HG02885 (cell line): ENCODE measurements around the gene MARCHF3.
"Not testable (repeated sequence)": the region's sequence is repeated elsewhere in the genome, so short reads cannot be mapped to it uniquely, and the experiment has no call there.

Source experiments
- ATAC-seq: cut with Tn5 transposase; IDR thresholded peaks from one replicate; pipeline ENCODE4 v1.9.1; 2021; ENCODE audit warnings: mild to moderate bottlenecking; ENCODE audit not compliant: unreplicated experiment, poor library complexity

The MARCHF3 gene

GRCh38 chr5:127030259-127031146 lies at the start of gene MARCHF3:
MARCHF3 (minus strand) TSS chr5:127030558; CDS start chr5:126918171, 112,387 bp downstream.
- ATAC-seq, result peak; percentile 97

- ATAC-seq, result no peak
Measured at GRCh38 chr5:127079994-127080491, 49.7 kb upstream of the MARCHF3 start.

- no peak for ATAC-seq
Measured at GRCh38 chr5:127077366-127077765, 47.0 kb upstream of the MARCHF3 start.

GRCh38 chr5:127076315-127077129 lies 46.2 kb upstream of the MARCHF3 start:
- ATAC-seq, result no peak

- no peak for ATAC-seq
Measured at GRCh38 chr5:127074466-127074865, 44.1 kb upstream of the MARCHF3 start.

- peak; percentile 99 for ATAC-seq
Measured at GRCh38 chr5:127072861-127073846, 42.8 kb upstream of the MARCHF3 start, which contains the start of gene C5orf63. C5orf63 (minus strand) TSS chr5:127073502; CDS start chr5:127058995, 14,507 bp downstream.

- no peak for ATAC-seq
Measured at GRCh38 chr5:127070243-127070642, 39.9 kb upstream of the MARCHF3 start.

GRCh38 chr5:127068493-127069214 lies 38.3 kb upstream of the MARCHF3 start:
- no peak for ATAC-seq

- ATAC-seq, result no peak
Measured at GRCh38 chr5:127066721-127067120, 36.4 kb upstream of the MARCHF3 start.

- ATAC-seq, result no peak
Measured at GRCh38 chr5:127064253-127064840, 34.0 kb upstream of the MARCHF3 start.

- ATAC-seq, result no peak
Measured at GRCh38 chr5:127063257-127063913, 33.0 kb upstream of the MARCHF3 start.

GRCh38 chr5:127061956-127062355 lies 31.6 kb upstream of the MARCHF3 start:
- ATAC-seq, result no peak

GRCh38 chr5:127061537-127061936 lies 31.2 kb upstream of the MARCHF3 start:
- no peak for ATAC-seq

GRCh38 chr5:127060470-127060985 lies 30.2 kb upstream of the MARCHF3 start:
- no peak for ATAC-seq

- no peak for ATAC-seq
Measured at GRCh38 chr5:127056896-127057295, 26.5 kb upstream of the MARCHF3 start.

- ATAC-seq, result no peak
Measured at GRCh38 chr5:127055880-127056653, 25.7 kb upstream of the MARCHF3 start.

- ATAC-seq, result not testable (repeated sequence)
Measured at GRCh38 chr5:127053551-127053950, 23.2 kb upstream of the MARCHF3 start.
